ENCODE results near the gene DLX2.
"Not testable (repeated sequence)": the region's sequence is repeated elsewhere in the genome, so short reads cannot be mapped to it uniquely, and the experiment has no call there.

Gene DLX2

GRCh38 chr2:172102391-172103359 is at the start of gene DLX2:
Gene DLX2 (minus strand): TSS chr2:172102900. CDS start chr2:172102538, 362 bp downstream.
- DNase-seq: peak; percentile 90

GRCh38 chr2:172147944-172148650 is 45.4 kb upstream of the DLX2 start:
- no peak for DNase-seq

GRCh38 chr2:172143817-172144216 is 41.1 kb upstream of the DLX2 start:
- DNase-seq: no peak

- not testable (repeated sequence) for DNase-seq
Measured at GRCh38 chr2:172138727-172139126, 36.0 kb upstream of the DLX2 start.

- no peak for DNase-seq
Measured at GRCh38 chr2:172137943-172138342, 35.2 kb upstream of the DLX2 start.

GRCh38 chr2:172137109-172137508 is 34.4 kb upstream of the DLX2 start:
- DNase-seq: no peak

DNA sequence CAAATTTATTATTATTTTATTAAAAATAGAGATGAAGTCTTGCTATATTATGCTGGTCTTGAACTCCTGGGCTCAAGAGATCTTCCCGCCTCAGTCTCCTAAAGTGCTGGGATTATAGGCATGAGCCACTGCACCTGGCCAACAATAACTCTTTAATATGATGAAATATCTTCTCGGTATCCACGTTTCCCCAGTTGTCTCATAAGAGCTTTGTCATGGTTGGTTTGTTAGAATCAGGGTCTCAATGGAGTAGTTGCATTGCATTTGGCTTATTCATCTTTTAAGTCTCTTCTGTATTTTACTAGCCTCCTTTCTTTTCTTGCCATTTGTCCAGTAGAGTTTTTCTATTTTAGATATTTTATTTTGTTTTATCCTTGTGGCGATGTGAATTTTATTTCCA is 32.7 kb upstream of the DLX2 start:
- no peak for DNase-seq

DNA sequence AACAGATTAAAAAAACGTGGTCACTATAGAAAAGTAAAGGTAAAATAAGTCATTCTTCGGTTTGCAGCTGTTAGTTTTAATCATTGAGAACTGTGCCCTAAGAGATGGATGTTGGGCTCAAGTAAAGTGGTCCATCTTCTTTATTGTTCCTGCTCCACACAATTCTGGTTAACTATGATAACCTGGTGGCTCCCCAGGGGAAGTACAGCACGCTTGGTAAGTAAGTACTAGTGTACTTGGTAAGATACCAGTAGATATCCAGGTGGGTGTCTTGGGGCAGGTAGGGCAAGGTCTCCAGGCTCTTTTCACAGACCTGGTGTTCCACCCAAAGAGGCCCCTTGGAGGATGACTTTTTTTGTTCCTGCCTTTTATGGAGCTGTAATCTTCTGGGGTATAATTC is 31.6 kb upstream of the DLX2 start:
- no peak for DNase-seq

- DNase-seq: no peak
Measured at GRCh38 chr2:172131713-172132555, 29.2 kb upstream of the DLX2 start.

- peak; percentile 18 for DNase-seq
Measured at GRCh38 chr2:172129404-172129803, 26.7 kb upstream of the DLX2 start.

- DNase-seq: no peak
Measured at GRCh38 chr2:172128484-172128883, 25.8 kb upstream of the DLX2 start.

DNA sequence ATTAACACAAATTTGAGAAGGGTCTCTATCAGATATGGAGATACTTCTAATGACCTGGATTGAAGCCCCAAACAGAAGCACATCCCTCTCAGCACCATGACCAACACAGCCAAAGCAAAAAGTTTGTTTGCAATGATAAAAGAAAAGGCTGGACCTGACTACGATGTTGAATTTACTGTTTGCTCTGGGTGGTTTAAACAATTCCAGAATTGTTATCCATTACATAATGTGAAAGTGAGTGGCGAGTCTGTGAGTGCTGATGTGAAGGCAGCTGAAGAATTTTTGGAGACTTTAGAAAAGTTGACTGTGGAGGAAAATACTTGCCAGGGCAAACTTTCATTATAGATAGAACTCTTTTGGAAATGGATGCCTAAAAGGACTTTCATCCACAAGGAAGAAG is 17.4 kb upstream of the DLX2 start:
- DNase-seq: no peak

- DNase-seq: no peak
Measured at GRCh38 chr2:172119089-172119488, 16.4 kb upstream of the DLX2 start.

DNA sequence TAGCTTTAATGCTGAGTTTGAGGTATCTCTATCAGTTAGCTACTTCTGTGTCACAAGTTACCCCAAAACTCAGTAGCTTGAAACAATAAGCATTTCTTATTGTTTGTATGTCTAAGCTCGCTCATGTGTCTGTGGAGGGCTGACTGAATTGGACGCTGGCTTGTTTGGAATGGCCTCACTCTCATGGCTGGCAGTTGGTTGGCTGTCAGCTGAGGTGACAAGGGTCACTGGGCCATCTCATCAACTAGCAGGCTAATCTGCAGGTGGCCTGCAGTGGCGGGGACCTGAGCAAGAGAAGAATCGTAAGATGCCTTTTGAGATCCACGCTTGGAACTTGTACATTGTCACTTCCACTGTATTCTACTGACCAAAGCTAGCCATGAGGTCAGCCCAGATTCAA is 13.4 kb upstream of the DLX2 start:
- no peak for DNase-seq

DNA sequence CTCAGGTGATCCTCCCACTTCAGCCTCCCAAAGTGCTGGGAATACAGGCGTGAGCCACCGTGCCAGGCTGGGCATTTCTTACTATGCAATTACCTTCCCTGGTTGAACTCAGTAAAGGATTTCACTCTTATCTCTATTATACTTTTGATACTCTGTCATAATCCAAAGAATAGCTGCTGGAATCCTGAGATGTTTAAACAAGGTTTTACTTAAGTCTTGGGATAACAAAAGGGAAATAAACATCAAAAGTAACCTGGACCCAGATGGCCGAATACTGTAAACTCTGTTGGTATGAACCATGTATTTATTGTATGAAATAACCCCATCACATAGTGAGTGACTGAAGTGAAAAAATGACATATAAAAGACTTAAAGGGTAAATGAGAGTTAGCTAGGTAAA is 11.9 kb upstream of the DLX2 start:
- DNase-seq: no peak

DNA sequence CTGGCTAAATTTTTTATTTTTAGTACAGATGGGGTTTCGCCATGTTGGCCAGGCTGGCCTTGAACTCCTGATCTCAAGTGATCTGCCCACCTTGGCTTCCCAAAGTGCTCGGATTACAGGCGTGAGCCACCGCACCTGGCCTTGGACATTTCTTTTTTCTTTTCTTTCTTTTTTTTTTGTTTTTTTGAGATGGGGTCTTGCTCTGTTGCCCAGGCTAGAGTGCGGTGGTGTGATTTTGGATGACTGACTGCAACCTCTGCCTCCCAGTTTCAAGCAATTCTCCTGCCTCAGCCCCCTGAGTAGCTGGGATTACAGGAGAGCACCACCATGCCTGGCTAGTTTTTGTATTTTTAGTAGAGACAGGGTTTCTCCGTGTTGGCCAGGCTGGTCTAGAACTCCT is 11.5 kb upstream of the DLX2 start:
- not testable (repeated sequence) for DNase-seq

DNA sequence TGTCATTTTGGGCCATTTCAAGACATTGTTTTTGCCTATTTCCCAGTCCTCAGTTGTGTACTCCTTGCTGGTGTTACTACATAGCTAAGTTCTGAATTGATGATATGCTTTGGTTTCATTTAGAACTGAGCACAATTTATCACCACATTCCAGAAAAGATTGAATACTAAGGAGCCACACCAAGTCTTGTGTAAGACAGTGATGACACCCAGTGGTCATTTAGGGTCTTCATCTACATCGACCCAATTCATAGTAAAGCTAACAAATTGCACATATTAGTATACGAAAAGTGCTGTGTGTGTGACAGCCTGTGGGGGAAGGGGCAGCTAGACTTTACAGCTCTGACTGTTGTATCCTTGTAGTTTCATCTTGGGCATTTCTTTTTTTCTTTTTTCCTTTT is 10.9 kb upstream of the DLX2 start:
- DNase-seq: peak; percentile 58

GRCh38 chr2:172109988-172110811 is 7.5 kb upstream of the DLX2 start:
- DNase-seq: no peak

DNA sequence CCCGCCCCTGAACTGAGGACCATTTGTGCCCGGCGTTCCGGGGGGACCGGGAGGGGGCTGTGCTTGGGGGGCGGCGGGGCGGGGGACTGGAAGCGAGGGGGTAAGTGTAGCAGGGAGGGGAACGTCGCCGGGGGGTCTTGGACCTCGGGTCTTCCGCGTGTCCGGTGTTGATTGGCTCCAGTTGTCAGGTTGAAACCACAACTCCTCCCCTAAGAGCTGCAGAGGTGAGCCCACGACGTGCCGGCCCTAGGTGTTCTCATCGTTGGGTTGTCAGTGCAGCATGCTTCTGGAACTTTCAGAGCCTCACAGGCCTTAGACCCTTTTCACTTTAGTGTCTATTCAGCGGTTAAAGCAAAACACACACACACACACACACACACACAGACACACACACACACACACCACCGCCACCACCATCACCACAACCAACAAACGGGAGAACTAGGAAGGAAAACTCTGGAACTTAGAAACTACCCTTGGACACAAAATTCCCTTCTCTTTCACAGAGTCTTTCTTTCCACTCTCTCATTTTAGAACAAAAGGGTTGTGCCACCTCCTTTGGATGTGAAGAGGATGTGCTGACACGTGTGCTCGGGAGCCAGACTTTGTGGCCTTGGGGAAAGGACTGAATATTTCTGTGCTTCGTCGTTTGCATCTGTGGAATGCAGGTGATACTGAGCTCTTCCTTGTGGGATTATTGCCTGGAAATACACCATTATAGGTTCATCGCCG is 6.7 kb upstream of the DLX2 start:
- no peak for DNase-seq

DNA sequence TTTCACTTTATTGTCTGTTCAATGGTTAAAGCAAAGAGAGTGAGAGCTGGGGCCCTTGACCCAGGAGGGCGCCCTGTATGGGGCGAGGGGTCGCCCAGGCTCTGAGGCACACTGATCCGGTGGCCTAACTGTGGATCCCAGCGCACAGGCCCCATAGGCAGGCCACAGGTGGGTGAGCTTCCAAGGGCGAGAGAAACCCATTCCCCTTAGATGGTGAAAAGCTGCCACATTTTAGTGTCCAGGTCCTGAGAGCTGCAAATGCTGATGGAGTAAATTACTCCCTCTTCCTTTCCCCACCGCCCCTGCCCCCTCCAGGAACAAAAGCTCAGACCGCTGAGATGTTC is 5.9 kb upstream of the DLX2 start:
- no peak for DNase-seq

Data from OCI-M1 (cell line).